HEK293 (cell line): ENCODE measurements around the gene PHOX2B.

Source experiments
- CTCF ChIA-PET: fragments of 350-600 bp; formaldehyde crosslinking; extraction: SDS; loops from one replicate; lab custom pipeline; 2021; ENCODE audit warnings: antibody characterized with exemption; lab: Yijun Ruan, JAX
- POLR2A ChIA-PET: fragments of 300-600 bp; formaldehyde crosslinking; extraction: SDS; loops from one replicate; lab custom pipeline; 2020; ENCODE audit warnings: antibody characterized with exemption, inconsistent platforms; lab: Yijun Ruan, JAX
- H3K27ac ChIP-seq: fragments of 200-500 bp; sonication (Bioruptor generic); 2 replicates; pipeline ENCODE4 v1.5.1; 2014; ENCODE audit warnings: low read depth, low read length, control low read depth, inconsistent platforms; ENCODE audit errors: extremely low read depth
- H3K36me3 ChIP-seq, 2 experiments: fragments of 200-500 bp in 1 of 2; sonication (Bioruptor generic) in 1 of 2; 1 replicate in 1 of 2; 2 replicates in 1 of 2; pipeline ENCODE4 v1.5.1; 2014 to 2017; ENCODE audit warnings: inconsistent platforms in 2 of 2, low read length in 2 of 2; ENCODE audit not compliant: control insufficient read depth in 2 of 2, insufficient read depth in 1 of 2
- H3K4me1 ChIP-seq: fragments of 200-500 bp; sonication (Bioruptor generic); 2 replicates; pipeline ENCODE4 v1.5.1; 2014; ENCODE audit warnings: mild to moderate bottlenecking, low read length, inconsistent platforms; ENCODE audit not compliant: control insufficient read depth, insufficient read depth
- H3K4me3 ChIP-seq: 2 replicates; pipeline ENCODE4 v1.5.1; 2011; ENCODE audit warnings: low read depth, mild to moderate bottlenecking, control low read depth, low read length, moderate library complexity
- H3K9me3 ChIP-seq: fragments of 200-500 bp; sonication (Bioruptor generic); 2 replicates; pipeline ENCODE4 v1.5.1; 2014; ENCODE audit warnings: low read depth, low read length, inconsistent platforms; ENCODE audit not compliant: control insufficient read depth, insufficient read depth
- BCL11B ChIP-seq: fragments of 450-650 bp; formaldehyde crosslinking; IDR thresholded peaks from 2 replicates; pipeline ENCODE4 v1.5.1; 2016; ENCODE audit warnings: low read depth, missing biosample characterization, missing genetic modification characterization
- KLF1 ChIP-seq: fragments of 450-650 bp; formaldehyde crosslinking; IDR thresholded peaks from 2 replicates; pipeline ENCODE4 v1.5.1; 2016; ENCODE audit warnings: missing biosample characterization, missing genetic modification characterization
- KLF7 ChIP-seq: fragments of 450-650 bp; formaldehyde crosslinking; IDR thresholded peaks from 2 replicates; pipeline ENCODE4 v1.5.1; 2016; ENCODE audit warnings: missing biosample characterization, missing genetic modification characterization, borderline replicate concordance
- MEIS1 ChIP-seq: sonication (generic); formaldehyde crosslinking; IDR thresholded peaks from 2 replicates; pipeline ENCODE4 v1.8.1; 2022; ENCODE audit warnings: missing genetic modification reagents, mild to moderate bottlenecking, borderline replicate concordance
- SCRT2 ChIP-seq: fragments of 450-650 bp; formaldehyde crosslinking; IDR thresholded peaks from 2 replicates; pipeline ENCODE4 v1.5.1; 2016; ENCODE audit warnings: missing biosample characterization, missing genetic modification characterization
- SP2 ChIP-seq: fragments of 450-650 bp; formaldehyde crosslinking; IDR thresholded peaks from 2 replicates; pipeline ENCODE4 v1.5.1; 2016; ENCODE audit warnings: missing biosample characterization, missing genetic modification characterization
- SP3 ChIP-seq: fragments of 450-650 bp; formaldehyde crosslinking; IDR thresholded peaks from 2 replicates; pipeline ENCODE4 v1.5.1; 2016; ENCODE audit warnings: missing biosample characterization, missing genetic modification characterization
- ZBTB8A ChIP-seq: fragments of 450-650 bp; formaldehyde crosslinking; IDR thresholded peaks from 2 replicates; pipeline ENCODE4 v1.5.1; 2016; ENCODE audit warnings: missing biosample characterization, missing genetic modification characterization
- ZFP37 ChIP-seq: fragments of 450-650 bp; formaldehyde crosslinking; IDR thresholded peaks from 2 replicates; pipeline ENCODE4 v1.5.1; 2016; ENCODE audit warnings: missing biosample characterization, missing genetic modification characterization
- ZNF16 ChIP-seq: fragments of 450-650 bp; formaldehyde crosslinking; IDR thresholded peaks from 2 replicates; pipeline ENCODE4 v1.5.1; 2016; ENCODE audit warnings: low read depth, missing biosample characterization, missing genetic modification characterization
- ZNF223 ChIP-seq: fragments of 450-650 bp; formaldehyde crosslinking; IDR thresholded peaks from 2 replicates; pipeline ENCODE4 v1.5.1; 2016; ENCODE audit warnings: missing biosample characterization, missing genetic modification characterization
- ZNF23 ChIP-seq: fragments of 450-650 bp; formaldehyde crosslinking; IDR thresholded peaks from 2 replicates; pipeline ENCODE4 v1.5.1; 2016; ENCODE audit warnings: missing biosample characterization, missing genetic modification characterization, borderline replicate concordance
- ZNF266 ChIP-seq: fragments of 450-650 bp; formaldehyde crosslinking; IDR thresholded peaks from 2 replicates; pipeline ENCODE4 v1.5.1; 2016; ENCODE audit warnings: missing biosample characterization, missing genetic modification characterization, low read depth
- ZNF280C ChIP-seq: fragments of 450-650 bp; formaldehyde crosslinking; IDR thresholded peaks from 2 replicates; pipeline ENCODE4 v1.5.1; 2016; ENCODE audit warnings: missing biosample characterization, missing genetic modification characterization
- ZNF311 ChIP-seq: fragments of 450-650 bp; formaldehyde crosslinking; IDR thresholded peaks from 2 replicates; pipeline ENCODE4 v1.5.1; 2017; ENCODE audit warnings: missing biosample characterization, missing genetic modification characterization, borderline replicate concordance
- ZNF324 ChIP-seq: fragments of 450-650 bp; formaldehyde crosslinking; IDR thresholded peaks from 2 replicates; pipeline ENCODE4 v1.5.1; 2016; ENCODE audit warnings: missing biosample characterization, missing genetic modification characterization
- ZNF433 ChIP-seq: fragments of 450-650 bp; formaldehyde crosslinking; IDR thresholded peaks from 2 replicates; pipeline ENCODE4 v1.5.1; 2016; ENCODE audit warnings: missing biosample characterization, missing genetic modification characterization, low read depth
- ZNF529 ChIP-seq: fragments of 450-650 bp; formaldehyde crosslinking; IDR thresholded peaks from 2 replicates; pipeline ENCODE4 v1.5.1; 2017; ENCODE audit warnings: missing genetic modification characterization, missing biosample characterization; ENCODE audit not compliant: insufficient replicate concordance
- ZNF596 ChIP-seq: fragments of 450-650 bp; IDR thresholded peaks from 2 replicates; pipeline ENCODE4 v1.5.0; 2018; ENCODE audit warnings: missing biosample characterization, mild to moderate bottlenecking, missing genetic modification characterization, moderate library complexity
- ZNF610 ChIP-seq: fragments of 450-650 bp; formaldehyde crosslinking; IDR thresholded peaks from 2 replicates; pipeline ENCODE4 v1.5.1; 2016; ENCODE audit warnings: missing biosample characterization, missing genetic modification characterization, borderline replicate concordance
- ZNF670 ChIP-seq: fragments of 450-650 bp; formaldehyde crosslinking; IDR thresholded peaks from 2 replicates; pipeline ENCODE4 v1.5.1; 2016; ENCODE audit warnings: missing biosample characterization, missing genetic modification characterization, low read depth
- ZNF747 ChIP-seq: fragments of 450-650 bp; formaldehyde crosslinking; IDR thresholded peaks from 2 replicates; pipeline ENCODE4 v1.5.1; 2016; ENCODE audit warnings: missing biosample characterization, missing genetic modification characterization
- ZNF768 ChIP-seq: fragments of 450-650 bp; formaldehyde crosslinking; IDR thresholded peaks from 2 replicates; pipeline ENCODE4 v1.5.1; 2018; ENCODE audit warnings: missing biosample characterization, mild to moderate bottlenecking, missing genetic modification characterization
- TF ChIP-seq, protein P1 (sequence below): fragments of 450-650 bp; formaldehyde crosslinking; IDR thresholded peaks from 2 replicates; pipeline ENCODE4 v1.5.1; 2017; ENCODE audit warnings: missing biosample characterization, missing genetic modification characterization

Gene PHOX2B

DNA sequence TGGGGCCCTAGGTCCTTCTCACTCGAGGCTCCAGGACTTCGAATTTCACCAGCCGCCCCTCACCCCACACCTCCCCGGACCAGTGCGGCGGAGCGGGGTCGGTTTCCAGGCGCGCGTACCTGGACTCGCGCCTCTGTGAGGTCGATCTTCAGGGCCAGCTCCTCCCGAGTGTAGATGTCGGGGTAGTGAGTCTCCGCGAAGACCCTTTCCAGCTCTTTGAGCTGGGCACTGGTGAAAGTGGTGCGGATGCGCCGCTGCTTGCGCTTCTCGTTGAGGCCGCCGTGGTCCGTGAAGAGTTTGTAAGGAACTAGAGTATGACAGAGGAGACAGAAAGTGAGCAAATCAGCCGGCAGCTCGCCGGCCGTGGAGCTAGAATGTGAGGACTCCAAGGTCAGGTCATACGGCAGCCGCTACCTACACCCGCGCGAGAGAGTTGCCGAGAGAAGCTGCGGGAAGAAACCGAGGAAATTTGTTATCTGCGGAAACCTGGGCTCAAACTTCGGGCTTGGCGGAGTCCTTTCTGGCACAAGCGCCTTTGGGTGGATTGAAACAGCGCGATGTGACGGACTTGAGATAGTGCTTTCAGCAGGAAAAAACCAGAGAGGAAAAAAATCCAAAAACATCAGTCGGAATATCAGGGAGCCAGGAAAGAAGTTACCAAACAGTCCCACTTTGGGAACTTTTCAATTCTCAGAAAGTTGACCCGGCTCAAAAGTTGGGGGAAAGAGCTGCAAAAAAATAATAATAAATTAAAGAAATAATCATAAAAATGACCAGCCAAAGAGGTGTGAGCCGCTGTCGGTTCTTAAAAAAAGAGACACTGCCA, 1.1 kb downstream of the PHOX2B start:
- ChIA-PET POLR2A (no interaction called here), CTCF (interaction anchor here (1.1 kb wide), 1 partner anchor 9 kb away, joined by 3 read pairs; no protein-coding TSS in a partner anchor)
- no peaks in the 10 kb centered on the region for H3K9me3 ChIP-seq
- no peaks in the 10 kb centered on the region for H3K36me3 ChIP-seq
- H3K4me3 ChIP-seq, result no peak overlapping the region
- TF ChIP-seq ZNF16 (tag by site-specific recombination), result no peak
- TF ChIP-seq ZNF311, result no peak
- TF ChIP-seq ZNF670, result no peak
- TF ChIP-seq ZNF768 (tag by site-specific recombination), result no peak
- no peak for TF ChIP-seq ZNF23 (tag by site-specific recombination)
- no peak for TF ChIP-seq ZNF596 (tag by site-specific recombination)
- TF ChIP-seq SCRT2 (tag by site-specific recombination), result no peak
- no peak for TF ChIP-seq SP2 (tag by site-specific recombination)
- no peak for TF ChIP-seq MEIS1 (CRISPR knock-in tag)
- no peak for TF ChIP-seq ZNF433
- TF ChIP-seq KLF1 (tag by site-specific recombination), result no peak
- TF ChIP-seq ZNF223, result no peak
- TF ChIP-seq ZNF324 (tag by site-specific recombination), result no peak
- H3K27ac ChIP-seq, result no peak overlapping the region
- no peaks in the 10 kb centered on the region for H3K4me1 ChIP-seq

GRCh38 chr4:41746440-41747229, 1.9 kb downstream of the PHOX2B start:
- CTCF ChIA-PET, result interaction anchor here (1.1 kb wide), 1 partner anchor 8 kb away, joined by 3 read pairs; no protein-coding TSS in a partner anchor
- POLR2A ChIA-PET, result no interaction called here
- H3K4me1 ChIP-seq, result no peaks in the 10 kb centered on the region
- H3K4me3 ChIP-seq, result no peak overlapping the region
- no peaks in the 10 kb centered on the region for H3K36me3 ChIP-seq
- TF ChIP-seq, protein P1, sequence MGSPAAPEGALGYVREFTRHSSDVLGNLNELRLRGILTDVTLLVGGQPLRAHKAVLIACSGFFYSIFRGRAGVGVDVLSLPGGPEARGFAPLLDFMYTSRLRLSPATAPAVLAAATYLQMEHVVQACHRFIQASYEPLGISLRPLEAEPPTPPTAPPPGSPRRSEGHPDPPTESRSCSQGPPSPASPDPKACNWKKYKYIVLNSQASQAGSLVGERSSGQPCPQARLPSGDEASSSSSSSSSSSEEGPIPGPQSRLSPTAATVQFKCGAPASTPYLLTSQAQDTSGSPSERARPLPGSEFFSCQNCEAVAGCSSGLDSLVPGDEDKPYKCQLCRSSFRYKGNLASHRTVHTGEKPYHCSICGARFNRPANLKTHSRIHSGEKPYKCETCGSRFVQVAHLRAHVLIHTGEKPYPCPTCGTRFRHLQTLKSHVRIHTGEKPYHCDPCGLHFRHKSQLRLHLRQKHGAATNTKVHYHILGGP (tag by site-specific recombination), result no peak
- TF ChIP-seq BCL11B (no peak), ZFP37 (tag by site-specific recombination) (no peak), ZNF610 (no peak), ZNF529 (tag by site-specific recombination) (no peak), ZNF280C (tag by site-specific recombination) (no peak), ZNF747 (no peak), KLF7 (tag by site-specific recombination) (no peak), SP3 (no peak), ZNF266 (tag by site-specific recombination) (no peak), ZBTB8A (tag by site-specific recombination) (no peak)
- TF ChIP-seq, all 188 proteins: peak for 0
- H3K27ac ChIP-seq, result no peak overlapping the region
- no peaks in the 10 kb centered on the region for H3K9me3 ChIP-seq
